K562 (cell line): ENCODE measurements around the gene ATP5PO. TPM values are rescaled to one million over a fixed set of nuclear protein-coding genes. Genes with fewer than 3 reads are reported as not detected.

Experiments used
- ATAC-seq: fragments of 200-7000 bp; cut with Tn5 transposase; 3 replicates; pipeline ENCODE4 v1.9.1; 2020; ENCODE audit warnings: moderate library complexity
- BruUV-seq: library from RNA; stranded (reverse); fragments of 400-500 nt; replicated peaks from 2 replicates; lab custom pipeline; 2021; lab: Mats Ljungman, UMichigan
- CTCF ChIA-PET: fragments of 300-600 bp; formaldehyde crosslinking; extraction: SDS; loops from one replicate; lab custom pipeline; 2021; ENCODE audit warnings: low intra/inter-chr PET ratio; lab: Yijun Ruan, JAX
- POLR2A ChIA-PET: fragments of 300-600, 350-650 bp; sonication (Branson Sonifier 250); formaldehyde crosslinking; extraction: SDS; loops from one replicate; lab custom pipeline; 2021; ENCODE audit warnings: antibody characterized with exemption, inconsistent platforms; lab: Yijun Ruan, JAX
- DNase-seq, 4 experiments: peaks; one replicate each; pipeline versions ENCODE4 v3.0.0 to v3.0.0-alpha.2; 2011 to 2018; ENCODE audit warnings: low spot score in 3 of 4, mixed read lengths in 3 of 4; ENCODE audit errors: extremely low read depth in 1 of 4
- FAIRE-seq: peaks from 2 replicates; lab custom pipeline; 2011; peaks lifted over from hg19 to GRCh38; lab: Jason Lieb, UNC
- H2AFZ ChIP-seq: 2 replicates; pipeline ENCODE4 v1.6.0; 2011; ENCODE audit warnings: low read depth, low read length, control low read depth, inconsistent platforms
- H3K27ac ChIP-seq: fragments of 200-600 bp; 3 replicates; pipeline ENCODE4 v1.8.0; 2011; ENCODE audit warnings: low read depth, mild to moderate bottlenecking, control low read depth, inconsistent platforms, low read length, moderate library complexity, mixed read lengths; ENCODE audit errors: extremely low read depth
- H3K27me3 ChIP-seq, 2 experiments: fragments of 300-600 bp in 1 of 2; 2 replicates in 1 of 2; 3 replicates in 1 of 2; pipeline versions ENCODE4 v1.6.0 to v1.8.0; 2011; ENCODE audit warnings: inconsistent platforms in 2 of 2, low read length in 2 of 2, mild to moderate bottlenecking in 1 of 2, mixed read lengths in 1 of 2, moderate library complexity in 1 of 2; ENCODE audit not compliant: control insufficient read depth in 2 of 2, insufficient read depth in 2 of 2
- H3K36me3 ChIP-seq: fragments of 300-600 bp; 3 replicates; pipeline ENCODE4 v1.8.0; 2011; ENCODE audit warnings: mild to moderate bottlenecking, low read length, inconsistent platforms; ENCODE audit not compliant: control insufficient read depth, insufficient read depth
- H3K4me1 ChIP-seq, 2 experiments: fragments of 200-600 bp in 1 of 2; replicated peaks in 1 of 2; 2 replicates in 1 of 2; 3 replicates in 1 of 2; pipeline versions ENCODE4 v1.5.1 to v1.8.0; 2011; ENCODE audit warnings: inconsistent platforms in 2 of 2, low read length in 2 of 2, mild to moderate bottlenecking in 1 of 2, mixed read lengths in 1 of 2, moderate library complexity in 1 of 2; ENCODE audit not compliant: control insufficient read depth in 2 of 2, insufficient read depth in 2 of 2
- H3K4me2 ChIP-seq: 2 replicates; pipeline ENCODE4 v1.6.1; 2011; ENCODE audit warnings: low read length, control low read depth, inconsistent platforms, mixed read lengths; ENCODE audit not compliant: insufficient read depth
- H3K4me3 ChIP-seq: fragments of 200-600 bp; sonication (generic), shearing (Covaris generic); 2 replicates; pipeline ENCODE4 v1.5.1; 2016; ENCODE audit warnings: control low read depth, inconsistent platforms
- H3K79me2 ChIP-seq: fragments of 200-600 bp; 3 replicates; pipeline ENCODE4 v1.8.0; 2011; ENCODE audit warnings: low read length, inconsistent platforms; ENCODE audit not compliant: control insufficient read depth, insufficient read depth
- H3K9ac ChIP-seq, 2 experiments: 2 replicates each; pipeline versions ENCODE4 v1.6.0 to v1.6.1; 2011; ENCODE audit warnings: low read depth in 2 of 2, low read length in 2 of 2, control low read depth in 1 of 2, inconsistent platforms in 1 of 2, mild to moderate bottlenecking in 1 of 2, mixed read lengths in 1 of 2; ENCODE audit not compliant: insufficient read depth in 1 of 2
- H3K9me1 ChIP-seq: one replicate; pipeline ENCODE4 v1.6.0; 2011; ENCODE audit warnings: inconsistent platforms, mild to moderate bottlenecking, low read length, moderate library complexity; ENCODE audit not compliant: control insufficient read depth, insufficient read depth
- H3K9me3 ChIP-seq: replicated peaks from 2 replicates; pipeline ENCODE4 v1.5.1; 2011; ENCODE audit warnings: low read depth, low read length, inconsistent platforms; ENCODE audit not compliant: control insufficient read depth, insufficient read depth
- H4K20me1 ChIP-seq: replicated peaks from 2 replicates; pipeline ENCODE4 v1.6.1; 2011; ENCODE audit warnings: low read length, inconsistent platforms, mixed read lengths; ENCODE audit not compliant: control insufficient read depth, insufficient read depth
- BCOR ChIP-seq: fragments of 450-650 bp; IDR thresholded peaks from 2 replicates; pipeline ENCODE4 v1.6.1; 2016
- CBX1 ChIP-seq: sonication (generic); IDR thresholded peaks from 2 replicates; pipeline ENCODE4 v1.6.1; 2016; ENCODE audit warnings: antibody characterized with exemption, low read depth, mild to moderate bottlenecking
- CHD4 ChIP-seq: fragments of 200-600 bp; sonication (generic); IDR thresholded peaks from 3 replicates; pipeline ENCODE4 v1.6.1; 2012; ENCODE audit warnings: low read depth, mild to moderate bottlenecking, mixed read lengths, low read length, inconsistent platforms; ENCODE audit not compliant: insufficient read depth, insufficient replicate concordance, poor library complexity, severe bottlenecking
- KDM1A ChIP-seq, 2 experiments: fragments of 450-650 bp; IDR thresholded peaks; 2 replicates each; pipeline ENCODE4 v1.6.1; 2016; ENCODE audit warnings: mild to moderate bottlenecking in 2 of 2
- PHF20 ChIP-seq: fragments of 450-650 bp; IDR thresholded peaks from 2 replicates; pipeline ENCODE4 v1.6.1; 2018; ENCODE audit not compliant: partially characterized antibody
- SMARCA5 ChIP-seq: fragments of 450-650 bp; IDR thresholded peaks from 2 replicates; pipeline ENCODE4 v1.6.1; 2016
- ZNF175 ChIP-seq: fragments of 200-800 bp; sonication (Bioruptor generic); IDR thresholded peaks from 2 replicates; pipeline ENCODE4 v1.6.1; 2016; ENCODE audit warnings: low read depth, mild to moderate bottlenecking, missing genetic modification characterization, missing compliant biosample characterization
- ZNF263 ChIP-seq: sonication (generic); formaldehyde crosslinking; IDR thresholded peaks from 2 replicates; pipeline ENCODE4 v1.8.0; 2022; ENCODE audit warnings: mild to moderate bottlenecking, missing genetic modification reagents, borderline replicate concordance
- WGBS: fragments of 100-300 bp; shearing (Covaris generic); methylation state at CpG from one replicate; pipeline ENCODE4 v1.1.6; 2016; ENCODE audit warnings: low coverage, mixed read lengths; ENCODE audit not compliant: insufficient coverage; ENCODE audit errors: missing lambda C conversion rate; 5-methylcytosine and 5-hydroxymethylcytosine counted together
- in situ Hi-C: fragments of 300-500 bp; cut with MboI; formaldehyde crosslinking; loops from 4 replicates; pipeline ENCODE4 v1.15.0; 2018; ENCODE audit warnings: inconsistent platforms, mixed read lengths
- intact Hi-C: fragments of 100-400 bp; cut with micrococcal nuclease; formaldehyde crosslinking; loops from 2 replicates; pipeline ENCODE4 v1.14.2; 2022
- polyA plus RNA-seq, 8 experiments: library from polyadenylated mRNA; depleted of rRNA in 4 of 8; stranded (reverse) in 5 of 8; unstranded in 3 of 8; fragments of >200 nt; fragmentation: Nextera tagmentation in 2 of 8; fragmentation: Illumina TruSeq in 1 of 8; extraction: Ambion mirVana in 2 of 8; extraction: Trizol in 1 of 8; gene quantifications; 2 replicates each; pipeline versions ENCODE4 v1.2.1 to v1.2.3, GENCODE V29; 2011 to 2014; ENCODE audit warnings: inconsistent platforms in 1 of 8, missing spikeins in 1 of 8
- total RNA-seq, 7 experiments: library from RNA; depleted of rRNA in 6 of 7; stranded (reverse); fragments of >200 nt in 6 of 7; fragmentation: Illumina TruSeq in 2 of 7; extraction: Trizol in 2 of 7; gene quantifications; 2 replicates each; pipeline versions ENCODE4 v1.2.1 to v1.2.3, GENCODE V29; 2011 to 2021; ENCODE audit warnings: low replicate concordance in 1 of 7
- TF ChIP-seq, protein P1 (sequence below), 2 experiments: fragments of 250-450 bp in 1 of 2; fragments of 450-650 bp in 1 of 2; sonication (Bioruptor Pico) in 1 of 2; IDR thresholded peaks; 2 replicates each; pipeline versions ENCODE4 v1.6.1 to v1.8.0; 2016 to 2021; ENCODE audit warnings: mild to moderate bottlenecking in 2 of 2, moderate library complexity in 2 of 2, missing compliant biosample characterization in 1 of 2, missing genetic modification characterization in 1 of 2
- TF ChIP-seq, protein P2 (sequence below): fragments of 250-450 bp; sonication (Bioruptor Pico); IDR thresholded peaks from 2 replicates; pipeline ENCODE4 v1.4.0; 2020; ENCODE audit warnings: borderline replicate concordance
- TF ChIP-seq, protein P3 (sequence below): fragments of 250-450 bp; sonication (Bioruptor Pico); IDR thresholded peaks from 2 replicates; pipeline ENCODE4 v1.8.0; 2021; ENCODE audit warnings: moderate library complexity, mild to moderate bottlenecking, inconsistent platforms

The ATP5PO gene
- total and polyA plus RNA-seq, 9 of the 15 experiments (the other 6 are each of a cell fraction or from before 2014, with no cell fraction given): 367 to 2,722 (median 808) TPM

DNA sequence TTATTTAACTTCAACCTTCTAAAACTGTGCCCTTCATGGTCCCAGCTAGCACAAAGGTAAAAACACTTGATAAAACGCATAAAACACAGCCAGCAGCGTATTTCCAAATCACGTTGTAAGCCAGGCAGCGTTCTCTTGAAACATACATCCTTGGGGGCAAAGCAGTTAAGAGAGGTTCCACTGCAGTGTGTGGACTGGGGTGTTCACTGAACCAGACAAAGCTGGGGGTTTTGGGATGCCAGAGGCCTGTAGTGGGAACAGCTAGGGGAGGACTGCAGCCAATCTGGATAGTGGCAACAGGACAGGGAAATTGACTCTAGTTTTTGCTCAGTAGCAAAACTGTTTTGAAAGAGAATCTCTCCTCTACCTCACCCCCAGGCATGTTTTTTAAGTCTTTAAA lies 21.5 kb upstream of the ATP5PO start:
- ATAC-seq (peak; percentile 37; the same call in 2 of the 3 replicates), DNase-seq (no peak), FAIRE-seq (no peak)
- Histone ChIP-seq H3K4me3 (no peak overlapping the region), H3K4me2 (no peak overlapping the region), H3K9me3 (no peaks in the 10 kb centered on the region), H3K9me1 (no peaks in the 10 kb centered on the region), H3K79me2 (peaks cover 13% of the 10 kb centered on the region), H3K36me3 (no peaks in the 10 kb centered on the region), H3K9ac (no peak overlapping the region), H3K27me3 (no peaks in the 10 kb centered on the region), H2AFZ (no peak overlapping the region), H3K4me1 (peaks cover 0 to 11% of the 10 kb centered on the region in 2 experiments; a peak in 1 of 5 replicates), H3K27ac (no peak overlapping the region), H4K20me1 (no peaks in the 10 kb centered on the region)
- ChIA-PET CTCF (no interaction called here), POLR2A (interaction anchor here (1.0 to 4.0 kb wide), 4 partner anchors 11 to 261 kb away, joined by 3 to 30 read pairs (median 4); no protein-coding TSS in a partner anchor)
- WGBS: 81% methylated on average over 4 of the region's 4 CpGs
- TF ChIP-seq ZNF263 (CRISPR knock-in tag): no peak
- in situ Hi-C loops (no loop called here), intact Hi-C loops (loop anchor here (5.0 kb wide), 1 partner anchor 40 kb away; no protein-coding TSS in a partner anchor)
- BruUV-seq: no TSS peak

DNA sequence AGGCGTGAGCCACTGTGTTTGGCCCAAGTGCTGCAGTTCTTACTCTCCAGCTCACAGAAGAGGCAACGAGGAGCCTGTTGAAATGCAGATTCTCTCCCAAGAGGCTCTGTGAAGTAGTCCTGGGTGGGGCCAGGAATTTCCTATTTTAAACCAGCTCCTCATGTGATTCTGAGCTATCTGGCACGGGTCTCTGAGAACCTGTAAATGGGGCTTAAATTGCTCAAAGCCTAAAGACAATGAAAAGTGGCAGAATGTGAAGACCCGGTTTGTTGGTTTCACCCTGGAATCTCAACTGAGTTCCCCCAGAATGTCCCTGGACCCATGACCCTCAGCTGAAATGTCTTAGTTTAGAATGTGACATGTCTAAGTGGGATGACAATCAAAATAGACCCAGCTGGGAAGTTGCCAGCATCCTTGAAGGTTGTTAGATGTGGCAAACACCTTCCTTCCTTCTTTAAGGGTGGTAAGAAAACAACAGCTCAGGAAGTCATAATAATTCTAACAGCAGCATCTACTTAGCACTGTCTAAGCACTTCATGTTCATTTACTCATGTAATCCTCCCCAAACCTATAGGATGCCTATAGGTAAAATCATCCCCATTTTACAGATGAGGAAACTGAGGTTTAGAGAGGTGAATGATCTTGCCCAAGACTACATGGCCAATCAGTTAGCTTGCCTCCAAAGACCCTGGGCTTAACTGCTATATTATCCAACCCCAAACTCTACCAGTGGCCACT lies 20.9 kb upstream of the ATP5PO start:
- no peak overlapping the region for H3K27ac ChIP-seq
- no peak overlapping the region for H3K4me3 ChIP-seq
- H3K79me2 ChIP-seq: peaks cover 18% of the 10 kb centered on the region
- no peaks in the 10 kb centered on the region for H3K9me3 ChIP-seq
- no peak for FAIRE-seq
- in situ Hi-C loops: no loop called here
- no peaks in the 10 kb centered on the region for H3K27me3 ChIP-seq
- ChIA-PET CTCF (no interaction called here), POLR2A (interaction anchor here (0.5 to 4.0 kb wide), 5 partner anchors 12 to 262 kb away, joined by 3 to 30 read pairs (median 3); no protein-coding TSS in a partner anchor)
- intact Hi-C loops: loop anchor here (5.0 kb wide), 1 partner anchor 41 kb away; no protein-coding TSS in a partner anchor
- H3K9me1 ChIP-seq: no peaks in the 10 kb centered on the region
- no TSS peak for BruUV-seq
- H3K9ac ChIP-seq: peak overlapping the region in 1 of 2 experiments; percentile 12; a peak in 1 of 4 replicates
- no peak for ATAC-seq
- no peaks in the 10 kb centered on the region for H3K36me3 ChIP-seq
- peaks cover 0 to 11% of the 10 kb centered on the region in 2 experiments; a peak in 1 of 5 replicates for H3K4me1 ChIP-seq
- no peaks in the 10 kb centered on the region for H4K20me1 ChIP-seq
- H3K4me2 ChIP-seq: no peak overlapping the region
- WGBS: 55% methylated on average over 4 of the region's 4 CpGs
- no peak overlapping the region for H2AFZ ChIP-seq
- DNase-seq: no peak
- TF ChIP-seq SMARCA5 (peak; percentile 80), BCOR (peak; percentile 92), KDM1A (IDR thresholded peaks at IDR 0.05) (peak; percentile 59 to 72; a peak in 3 of 4 replicates), CBX1 (peak; percentile 69; the same call in 1 of the 2 replicates), CHD4 (peak; percentile 88), PHF20 (peak; percentile 35), ZNF175 (CRISPR knock-in tag) (no peak)
- TF ChIP-seq, protein P1, sequence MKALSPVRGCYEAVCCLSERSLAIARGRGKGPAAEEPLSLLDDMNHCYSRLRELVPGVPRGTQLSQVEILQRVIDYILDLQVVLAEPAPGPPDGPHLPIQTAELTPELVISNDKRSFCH (CRISPR knock-in tag; IDR thresholded peaks at IDR 0.05): no peak
- TF ChIP-seq, protein P1 (tag; IDR thresholded peaks at IDR 0.05): no peak
- TF ChIP-seq, protein P2, sequence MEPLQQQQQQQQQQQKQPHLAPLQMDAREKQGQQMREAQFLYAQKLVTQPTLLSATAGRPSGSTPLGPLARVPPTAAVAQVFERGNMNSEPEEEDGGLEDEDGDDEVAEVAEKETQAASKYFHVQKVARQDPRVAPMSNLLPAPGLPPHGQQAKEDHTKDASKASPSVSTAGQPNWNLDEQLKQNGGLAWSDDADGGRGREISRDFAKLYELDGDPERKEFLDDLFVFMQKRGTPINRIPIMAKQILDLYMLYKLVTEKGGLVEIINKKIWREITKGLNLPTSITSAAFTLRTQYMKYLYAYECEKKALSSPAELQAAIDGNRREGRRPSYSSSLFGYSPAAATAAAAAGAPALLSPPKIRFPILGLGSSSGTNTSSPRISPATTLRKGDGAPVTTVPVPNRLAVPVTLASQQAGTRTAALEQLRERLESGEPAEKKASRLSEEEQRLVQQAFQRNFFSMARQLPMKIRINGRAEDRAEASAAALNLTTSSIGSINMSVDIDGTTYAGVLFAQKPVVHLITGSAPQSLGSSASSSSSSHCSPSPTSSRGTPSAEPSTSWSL (CRISPR knock-in tag): no peak
- TF ChIP-seq, protein P3, sequence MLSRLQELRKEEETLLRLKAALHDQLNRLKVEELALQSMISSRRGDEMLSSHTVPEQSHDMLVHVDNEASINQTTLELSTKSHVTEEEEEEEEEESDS (CRISPR knock-in tag): no peak
